ENCODE data around the gene IER3. TPM values are rescaled to one million over a fixed set of nuclear protein-coding genes. Genes with fewer than 3 reads are reported as not detected.

The IER3 gene
- total and polyA plus RNA-seq, 9 of the 15 experiments (the other 6 are each of a cell fraction or from before 2014, with no cell fraction given) = 1.5 to 30.0 (median 11.5) TPM

DNA sequence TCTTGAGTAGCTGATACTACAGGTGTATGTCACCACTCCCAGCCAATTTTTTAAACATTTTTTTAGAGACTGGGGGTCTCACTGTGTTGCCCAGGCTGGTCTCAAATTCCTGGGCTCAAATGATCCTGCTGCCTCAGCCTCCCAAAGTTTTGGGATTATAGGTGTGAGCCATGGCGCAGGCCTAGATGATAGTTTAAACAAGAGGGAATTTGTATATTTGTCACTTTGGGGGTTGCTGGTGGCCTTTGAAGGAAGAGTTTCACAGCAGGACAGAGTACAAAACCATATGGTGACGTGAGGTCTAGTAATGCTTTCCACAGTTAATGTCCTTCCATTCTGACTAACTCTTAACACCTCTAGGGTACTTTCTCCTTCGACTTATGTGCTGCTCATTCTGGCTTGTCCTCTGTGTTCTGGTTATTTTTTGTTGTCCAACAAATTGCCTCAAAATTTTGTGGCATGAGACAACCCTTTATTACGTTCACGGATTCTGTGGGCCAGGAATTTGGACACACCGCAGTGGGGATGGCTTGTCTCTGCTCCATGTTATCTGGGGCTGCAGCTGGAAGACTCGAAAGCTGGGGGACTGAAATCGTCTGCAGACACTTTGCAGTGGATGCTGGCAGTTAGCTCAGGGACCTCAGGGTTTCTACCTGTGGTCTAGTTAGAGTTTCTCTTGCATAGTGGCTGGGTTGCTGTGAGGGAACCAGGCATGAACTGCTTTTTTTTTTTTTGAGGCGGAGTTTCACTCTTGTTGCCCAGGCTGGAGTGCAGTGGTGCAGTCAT is 23.0 kb upstream of the IER3 start (continued):
- TF ChIP-seq ZNF644 (tag; IDR thresholded peaks at IDR 0.05; ENCODE audit: low read depth) (0 out of 2 replicates have a peak, but pooled peaks have one; percentile 26), MCM5 (IDR thresholded peaks at IDR 0.05; ENCODE audit: low read depth) (no peak), ZNF764 (CRISPR knock-in tag; IDR thresholded peaks at IDR 0.05; ENCODE audit: low read depth) (no peak), ZNF766 (CRISPR knock-in tag; conservative IDR thresholded peaks at IDR 0.05) (peak; percentile 68), ZNF217 (CRISPR knock-in tag; IDR thresholded peaks at IDR 0.05) (no peak), MEF2D (tag; conservative IDR thresholded peaks at IDR 0.05; ENCODE audit: low read depth) (peak; percentile 49; the same call in 1 of the 2 replicates), MTA1 (IDR thresholded peaks at IDR 0.05; ENCODE audit: borderline replicate concordance) (peak; percentile 39; the same call in 1 of the 2 replicates), NCOR1 (IDR thresholded peaks at IDR 0.05) (peak; percentile 79), GTF2A2 (tag; IDR thresholded peaks at IDR 0.05) (no peak), PHF20 (IDR thresholded peaks at IDR 0.05; ENCODE audit: partially characterized antibody) (no peak), NR2F6 (CRISPR knock-in tag; IDR thresholded peaks at IDR 0.05) (no peak), RCOR1 (IDR thresholded peaks at IDR 0.05; ENCODE audit: borderline replicate concordance in 1 of 2, low read depth in 2 of 2, low read length in 2 of 2) (0 out of 4 replicates have a peak, but pooled peaks of 1 of the 2 experiments have one; percentile 38), POLR2AphosphoS5 (IDR thresholded peaks at IDR 0.05; ENCODE audit: control insufficient read depth, insufficient read depth, low read depth, low read length) (peak; percentile 80), ZFPM2 (CRISPR knock-in tag; IDR thresholded peaks at IDR 0.05) (no peak)
- TF ChIP-seq, protein P1, sequence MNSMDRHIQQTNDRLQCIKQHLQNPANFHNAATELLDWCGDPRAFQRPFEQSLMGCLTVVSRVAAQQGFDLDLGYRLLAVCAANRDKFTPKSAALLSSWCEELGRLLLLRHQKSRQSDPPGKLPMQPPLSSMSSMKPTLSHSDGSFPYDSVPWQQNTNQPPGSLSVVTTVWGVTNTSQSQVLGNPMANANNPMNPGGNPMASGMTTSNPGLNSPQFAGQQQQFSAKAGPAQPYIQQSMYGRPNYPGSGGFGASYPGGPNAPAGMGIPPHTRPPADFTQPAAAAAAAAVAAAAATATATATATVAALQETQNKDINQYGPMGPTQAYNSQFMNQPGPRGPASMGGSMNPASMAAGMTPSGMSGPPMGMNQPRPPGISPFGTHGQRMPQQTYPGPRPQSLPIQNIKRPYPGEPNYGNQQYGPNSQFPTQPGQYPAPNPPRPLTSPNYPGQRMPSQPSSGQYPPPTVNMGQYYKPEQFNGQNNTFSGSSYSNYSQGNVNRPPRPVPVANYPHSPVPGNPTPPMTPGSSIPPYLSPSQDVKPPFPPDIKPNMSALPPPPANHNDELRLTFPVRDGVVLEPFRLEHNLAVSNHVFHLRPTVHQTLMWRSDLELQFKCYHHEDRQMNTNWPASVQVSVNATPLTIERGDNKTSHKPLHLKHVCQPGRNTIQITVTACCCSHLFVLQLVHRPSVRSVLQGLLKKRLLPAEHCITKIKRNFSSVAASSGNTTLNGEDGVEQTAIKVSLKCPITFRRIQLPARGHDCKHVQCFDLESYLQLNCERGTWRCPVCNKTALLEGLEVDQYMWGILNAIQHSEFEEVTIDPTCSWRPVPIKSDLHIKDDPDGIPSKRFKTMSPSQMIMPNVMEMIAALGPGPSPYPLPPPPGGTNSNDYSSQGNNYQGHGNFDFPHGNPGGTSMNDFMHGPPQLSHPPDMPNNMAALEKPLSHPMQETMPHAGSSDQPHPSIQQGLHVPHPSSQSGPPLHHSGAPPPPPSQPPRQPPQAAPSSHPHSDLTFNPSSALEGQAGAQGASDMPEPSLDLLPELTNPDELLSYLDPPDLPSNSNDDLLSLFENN (IDR thresholded peaks at IDR 0.05; ENCODE audit: low read depth in 2 of 2, low read length in 2 of 2) = no peak
- TF ChIP-seq, protein P2, sequence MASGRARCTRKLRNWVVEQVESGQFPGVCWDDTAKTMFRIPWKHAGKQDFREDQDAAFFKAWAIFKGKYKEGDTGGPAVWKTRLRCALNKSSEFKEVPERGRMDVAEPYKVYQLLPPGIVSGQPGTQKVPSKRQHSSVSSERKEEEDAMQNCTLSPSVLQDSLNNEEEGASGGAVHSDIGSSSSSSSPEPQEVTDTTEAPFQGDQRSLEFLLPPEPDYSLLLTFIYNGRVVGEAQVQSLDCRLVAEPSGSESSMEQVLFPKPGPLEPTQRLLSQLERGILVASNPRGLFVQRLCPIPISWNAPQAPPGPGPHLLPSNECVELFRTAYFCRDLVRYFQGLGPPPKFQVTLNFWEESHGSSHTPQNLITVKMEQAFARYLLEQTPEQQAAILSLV (tag; IDR thresholded peaks at IDR 0.05) = no peak
- TF ChIP-seq, protein P3, sequence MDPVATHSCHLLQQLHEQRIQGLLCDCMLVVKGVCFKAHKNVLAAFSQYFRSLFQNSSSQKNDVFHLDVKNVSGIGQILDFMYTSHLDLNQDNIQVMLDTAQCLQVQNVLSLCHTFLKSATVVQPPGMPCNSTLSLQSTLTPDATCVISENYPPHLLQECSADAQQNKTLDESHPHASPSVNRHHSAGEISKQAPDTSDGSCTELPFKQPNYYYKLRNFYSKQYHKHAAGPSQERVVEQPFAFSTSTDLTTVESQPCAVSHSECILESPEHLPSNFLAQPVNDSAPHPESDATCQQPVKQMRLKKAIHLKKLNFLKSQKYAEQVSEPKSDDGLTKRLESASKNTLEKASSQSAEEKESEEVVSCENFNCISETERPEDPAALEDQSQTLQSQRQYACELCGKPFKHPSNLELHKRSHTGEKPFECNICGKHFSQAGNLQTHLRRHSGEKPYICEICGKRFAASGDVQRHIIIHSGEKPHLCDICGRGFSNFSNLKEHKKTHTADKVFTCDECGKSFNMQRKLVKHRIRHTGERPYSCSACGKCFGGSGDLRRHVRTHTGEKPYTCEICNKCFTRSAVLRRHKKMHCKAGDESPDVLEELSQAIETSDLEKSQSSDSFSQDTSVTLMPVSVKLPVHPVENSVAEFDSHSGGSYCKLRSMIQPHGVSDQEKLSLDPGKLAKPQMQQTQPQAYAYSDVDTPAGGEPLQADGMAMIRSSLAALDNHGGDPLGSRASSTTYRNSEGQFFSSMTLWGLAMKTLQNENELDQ (CRISPR knock-in tag; IDR thresholded peaks at IDR 0.05; ENCODE audit: borderline replicate concordance) = no peak
- TF ChIP-seq, protein P4, sequence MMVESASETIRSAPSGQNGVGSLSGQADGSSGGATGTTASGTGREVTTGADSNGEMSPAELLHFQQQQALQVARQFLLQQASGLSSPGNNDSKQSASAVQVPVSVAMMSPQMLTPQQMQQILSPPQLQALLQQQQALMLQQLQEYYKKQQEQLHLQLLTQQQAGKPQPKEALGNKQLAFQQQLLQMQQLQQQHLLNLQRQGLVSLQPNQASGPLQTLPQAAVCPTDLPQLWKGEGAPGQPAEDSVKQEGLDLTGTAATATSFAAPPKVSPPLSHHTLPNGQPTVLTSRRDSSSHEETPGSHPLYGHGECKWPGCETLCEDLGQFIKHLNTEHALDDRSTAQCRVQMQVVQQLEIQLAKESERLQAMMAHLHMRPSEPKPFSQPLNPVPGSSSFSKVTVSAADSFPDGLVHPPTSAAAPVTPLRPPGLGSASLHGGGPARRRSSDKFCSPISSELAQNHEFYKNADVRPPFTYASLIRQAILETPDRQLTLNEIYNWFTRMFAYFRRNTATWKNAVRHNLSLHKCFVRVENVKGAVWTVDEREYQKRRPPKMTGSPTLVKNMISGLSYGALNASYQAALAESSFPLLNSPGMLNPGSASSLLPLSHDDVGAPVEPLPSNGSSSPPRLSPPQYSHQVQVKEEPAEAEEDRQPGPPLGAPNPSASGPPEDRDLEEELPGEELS (CRISPR knock-in tag; IDR thresholded peaks at IDR 0.05; ENCODE audit: borderline replicate concordance) = peak; percentile 53; the same call in 1 of the 2 replicates
